ENCODE results near the gene ZBTB8OS.

DNA sequence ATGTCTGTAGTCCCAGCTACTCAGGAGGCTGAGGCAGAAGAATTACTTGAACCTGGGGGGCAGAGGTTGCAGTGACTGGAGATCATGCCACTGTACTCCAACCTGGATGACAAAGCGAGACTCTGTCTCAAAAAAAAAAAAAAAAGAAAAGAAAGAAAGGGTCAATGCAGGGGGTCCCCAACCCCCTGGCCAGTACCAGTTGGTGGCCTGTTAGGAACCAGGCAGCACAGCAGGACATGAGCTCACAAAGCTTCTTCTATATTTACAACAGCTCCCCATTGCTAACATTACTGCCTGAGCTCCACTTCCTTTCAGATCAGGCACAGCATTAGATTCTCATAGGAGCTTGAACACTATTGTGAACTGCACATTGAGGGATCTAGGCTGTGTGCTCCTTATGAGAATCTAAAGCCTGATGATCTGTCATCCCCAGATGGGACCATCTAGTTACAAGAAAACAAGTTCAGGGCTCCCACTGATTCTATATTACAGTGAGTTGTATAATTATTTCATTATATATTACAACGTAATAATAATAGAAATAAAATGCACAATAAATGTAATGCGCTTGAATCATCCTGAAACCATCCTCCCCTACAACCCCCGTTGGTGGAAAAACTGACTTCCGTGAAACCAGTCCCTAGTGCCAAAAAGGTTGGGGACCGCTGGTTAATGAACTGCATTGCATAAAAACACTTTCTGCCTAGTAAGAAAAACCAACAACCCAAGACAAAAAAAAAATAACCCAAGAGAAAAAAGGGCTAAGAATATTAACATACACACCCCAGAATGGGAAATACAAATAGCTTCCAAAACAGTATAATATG lies 2.8 kb downstream of the ZBTB8OS start:
- TF ChIP-seq, protein P1, sequence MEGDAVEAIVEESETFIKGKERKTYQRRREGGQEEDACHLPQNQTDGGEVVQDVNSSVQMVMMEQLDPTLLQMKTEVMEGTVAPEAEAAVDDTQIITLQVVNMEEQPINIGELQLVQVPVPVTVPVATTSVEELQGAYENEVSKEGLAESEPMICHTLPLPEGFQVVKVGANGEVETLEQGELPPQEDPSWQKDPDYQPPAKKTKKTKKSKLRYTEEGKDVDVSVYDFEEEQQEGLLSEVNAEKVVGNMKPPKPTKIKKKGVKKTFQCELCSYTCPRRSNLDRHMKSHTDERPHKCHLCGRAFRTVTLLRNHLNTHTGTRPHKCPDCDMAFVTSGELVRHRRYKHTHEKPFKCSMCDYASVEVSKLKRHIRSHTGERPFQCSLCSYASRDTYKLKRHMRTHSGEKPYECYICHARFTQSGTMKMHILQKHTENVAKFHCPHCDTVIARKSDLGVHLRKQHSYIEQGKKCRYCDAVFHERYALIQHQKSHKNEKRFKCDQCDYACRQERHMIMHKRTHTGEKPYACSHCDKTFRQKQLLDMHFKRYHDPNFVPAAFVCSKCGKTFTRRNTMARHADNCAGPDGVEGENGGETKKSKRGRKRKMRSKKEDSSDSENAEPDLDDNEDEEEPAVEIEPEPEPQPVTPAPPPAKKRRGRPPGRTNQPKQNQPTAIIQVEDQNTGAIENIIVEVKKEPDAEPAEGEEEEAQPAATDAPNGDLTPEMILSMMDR (conservative IDR thresholded peaks at IDR 0.05) = no peak
- no peak for TF ChIP-seq EZH2 (IDR thresholded peaks at IDR 0.05; ENCODE audit: low read depth)

Measured in PC-9 (cell line).